Middle frontal gyrus (tissue), 1 donor: ENCODE measurements around the gene KRT25.
"Not testable (repeated sequence)": the region's sequence is repeated elsewhere in the genome, so short reads cannot be mapped to it uniquely, and the experiment has no call there.

ENCODE experiments used
- DNase-seq: peaks from one replicate; pipeline ENCODE4 v3.0.0-alpha.2; 2015; ENCODE audit warnings: low spot score; ENCODE audit errors: extremely low spot score

Gene KRT25

GRCh38 chr17:40753804-40754203 lies 1.3 kb downstream of the KRT25 start:
- DNase-seq = no peak

- DNase-seq = no peak
These were observed 4.1 kb downstream of the KRT25 start for GRCh38 chr17:40751065-40751464.

- no peak for DNase-seq
These were observed 4.7 kb downstream of the KRT25 start for GRCh38 chr17:40750391-40750790.

- DNase-seq = not testable (repeated sequence)
These were observed 6.5 kb downstream of the KRT25 start for GRCh38 chr17:40748666-40749065.

GRCh38 chr17:40738553-40738952 lies 16.6 kb downstream of the KRT25 start:
- DNase-seq = no peak

- DNase-seq = no peak
These were observed 20.1 kb downstream of the KRT25 start for GRCh38 chr17:40735016-40735415.

- DNase-seq = no peak
These were observed 21.1 kb downstream of the KRT25 start for GRCh38 chr17:40734018-40734417.

GRCh38 chr17:40730970-40731369 lies 24.2 kb downstream of the KRT25 start:
- DNase-seq = no peak

- DNase-seq = no peak
These were observed 27.5 kb downstream of the KRT25 start for GRCh38 chr17:40727447-40728231.

GRCh38 chr17:40726919-40727318 lies 28.2 kb downstream of the KRT25 start:
- no peak for DNase-seq

GRCh38 chr17:40724656-40725055 lies 30.5 kb downstream of the KRT25 start:
- no peak for DNase-seq

- DNase-seq = no peak
These were observed 32.9 kb downstream of the KRT25 start for GRCh38 chr17:40722241-40722640.

- no peak for DNase-seq
These were observed 34.2 kb downstream of the KRT25 start for GRCh38 chr17:40720899-40721298.

- DNase-seq = no peak
These were observed 36.2 kb downstream of the KRT25 start for GRCh38 chr17:40718930-40719329.

- no peak for DNase-seq
These were observed 37.4 kb downstream of the KRT25 start for GRCh38 chr17:40717776-40718175.

GRCh38 chr17:40714473-40714872 lies 40.7 kb downstream of the KRT25 start:
- DNase-seq = no peak

GRCh38 chr17:40707745-40708144 lies 47.4 kb downstream of the KRT25 start:
- no peak for DNase-seq

- no peak for DNase-seq
These were observed 49.5 kb downstream of the KRT25 start for GRCh38 chr17:40705584-40705983.

- DNase-seq = no peak
These were observed 51.5 kb downstream of the KRT25 start, which contains the start of gene KRT24 for GRCh38 chr17:40703652-40704051. KRT24 (minus strand) TSS chr17:40703752; CDS start chr17:40703693, 59 bp downstream.

- DNase-seq = no peak
These were observed 52.9 kb downstream of the KRT25 start for GRCh38 chr17:40702271-40702670.

GRCh38 chr17:40699853-40700252 lies 55.3 kb downstream of the KRT25 start:
- DNase-seq = no peak

GRCh38 chr17:40699371-40699770 lies 55.8 kb downstream of the KRT25 start:
- DNase-seq = no peak
